WI38 (cell line): ENCODE measurements around the gene NECAB3.

ENCODE experiments used
- H3K4me3 ChIP-seq: 2 replicates; pipeline ENCODE4 v1.5.1; 2011; ENCODE audit warnings: low read depth, mild to moderate bottlenecking, control low read depth, low read length
- CTCF ChIP-seq: IDR thresholded peaks from 2 replicates; pipeline ENCODE4 v1.5.1; 2012; ENCODE audit warnings: low read depth, mild to moderate bottlenecking, control low read depth, low read length

NECAB3 gene

GRCh38 chr20:33611106-33611505 is 63.1 kb downstream of the NECAB3 start:
- TF ChIP-seq CTCF: no peak
- H3K4me3 ChIP-seq: no peak overlapping the region

- no peak for TF ChIP-seq CTCF
- no peak overlapping the region for H3K4me3 ChIP-seq
These were observed 64.7 kb downstream of the NECAB3 start for GRCh38 chr20:33609504-33609903.
